Trophoblast cell (in vitro differentiated cells and primary cell): ENCODE data around the gene NFILZ.

ENCODE experiments used
- DNase-seq, 2 donors: peaks; one replicate each; pipeline ENCODE4 v3.0.0-alpha.2; 2016
- H2AFZ ChIP-seq: 2 replicates; pipeline ENCODE4 v1.6.1; 2013; ENCODE audit warnings: low read length, moderate library complexity, mild to moderate bottlenecking; ENCODE audit not compliant: insufficient read depth, poor library complexity
- H2AK5ac ChIP-seq: 2 replicates; pipeline ENCODE4 v1.6.1; 2013; ENCODE audit warnings: mild to moderate bottlenecking, low read length
- H2BK120ac ChIP-seq: 2 replicates; pipeline ENCODE4 v1.6.1; 2013; ENCODE audit warnings: low read length, mild to moderate bottlenecking, moderate library complexity; ENCODE audit not compliant: insufficient read depth, poor library complexity
- H2BK12ac ChIP-seq: 2 replicates; pipeline ENCODE4 v1.6.1; 2013; ENCODE audit warnings: mild to moderate bottlenecking, low read length, moderate library complexity
- H2BK5ac ChIP-seq: 2 replicates; pipeline ENCODE4 v1.6.1; 2013; ENCODE audit warnings: low read length, low read depth, moderate library complexity, mild to moderate bottlenecking; ENCODE audit not compliant: poor library complexity
- H3K14ac ChIP-seq: 2 replicates; pipeline ENCODE4 v1.6.1; 2013; ENCODE audit warnings: mild to moderate bottlenecking, low read length
- H3K18ac ChIP-seq: 2 replicates; pipeline ENCODE4 v1.6.1; 2013; ENCODE audit warnings: mild to moderate bottlenecking, low read length
- H3K23ac ChIP-seq: 2 replicates; pipeline ENCODE4 v1.6.1; 2013; ENCODE audit warnings: low read length
- H3K27ac ChIP-seq: 2 replicates; pipeline ENCODE4 v1.5.1; 2013; ENCODE audit warnings: low read depth, mild to moderate bottlenecking, inconsistent platforms, low read length, moderate library complexity
- H3K27me3 ChIP-seq: 2 replicates; pipeline ENCODE4 v1.6.1; 2013; ENCODE audit warnings: inconsistent platforms, mild to moderate bottlenecking, low read length, moderate library complexity; ENCODE audit not compliant: insufficient read depth
- H3K36me3 ChIP-seq, 2 experiments: 1 replicate in 1 of 2; 2 replicates in 1 of 2; pipeline ENCODE4 v1.6.1; 2013; ENCODE audit warnings: low read length in 2 of 2, mild to moderate bottlenecking in 2 of 2, moderate library complexity in 1 of 2; ENCODE audit not compliant: insufficient read depth in 2 of 2, control insufficient read depth in 1 of 2
- H3K4ac ChIP-seq: 2 replicates; pipeline ENCODE4 v1.6.1; 2013; ENCODE audit warnings: low read depth, mild to moderate bottlenecking, low read length, moderate library complexity
- H3K4me1 ChIP-seq, 2 experiments: 1 replicate in 1 of 2; 2 replicates in 1 of 2; pipeline ENCODE4 v1.6.1; 2013; ENCODE audit warnings: low read length in 2 of 2, mild to moderate bottlenecking in 2 of 2, moderate library complexity in 1 of 2; ENCODE audit not compliant: insufficient read depth in 2 of 2, control insufficient read depth in 1 of 2
- H3K4me2 ChIP-seq: 2 replicates; pipeline ENCODE4 v1.6.1; 2013; ENCODE audit warnings: inconsistent platforms, mild to moderate bottlenecking, low read length, moderate library complexity
- H3K4me3 ChIP-seq: 2 replicates; pipeline ENCODE4 v1.5.1; 2013; ENCODE audit warnings: mild to moderate bottlenecking, low read depth, low read length, inconsistent platforms
- H3K79me1 ChIP-seq: one replicate; pipeline ENCODE4 v1.6.1; 2013; ENCODE audit warnings: low read length
- H3K79me2 ChIP-seq: 2 replicates; pipeline ENCODE4 v1.6.1; 2013; ENCODE audit warnings: low read length, mild to moderate bottlenecking; ENCODE audit not compliant: control insufficient read depth, insufficient read depth, poor library complexity
- H3K9ac ChIP-seq: 2 replicates; pipeline ENCODE4 v1.6.1; 2013; ENCODE audit warnings: mild to moderate bottlenecking, low read length
- H3K9me3 ChIP-seq: 2 replicates; pipeline ENCODE4 v1.6.1; 2013; ENCODE audit warnings: low read depth, mild to moderate bottlenecking, control low read depth, inconsistent platforms, low read length; ENCODE audit not compliant: insufficient read depth
- H4K12ac ChIP-seq: 2 replicates; pipeline ENCODE4 v1.6.1; 2013; ENCODE audit warnings: low read depth, mild to moderate bottlenecking, low read length, moderate library complexity
- H4K8ac ChIP-seq: 2 replicates; pipeline ENCODE4 v1.6.1; 2013; ENCODE audit warnings: low read depth, mild to moderate bottlenecking, low read length, moderate library complexity
- H4K91ac ChIP-seq: one replicate; pipeline ENCODE4 v1.6.1; 2013; ENCODE audit warnings: low read depth, mild to moderate bottlenecking, low read length, moderate library complexity
- WGBS: extraction: QIAGEN DNeasy Blood & Tissue Kit; methylation state at CpG from one replicate; pipeline ENCODE4 v1.1.7; 2013; ENCODE audit warnings: missing lambda C conversion rate; ENCODE audit not compliant: insufficient read length, insufficient coverage; ENCODE audit errors: extremely low coverage; 5-methylcytosine and 5-hydroxymethylcytosine counted together

Gene NFILZ

DNA sequence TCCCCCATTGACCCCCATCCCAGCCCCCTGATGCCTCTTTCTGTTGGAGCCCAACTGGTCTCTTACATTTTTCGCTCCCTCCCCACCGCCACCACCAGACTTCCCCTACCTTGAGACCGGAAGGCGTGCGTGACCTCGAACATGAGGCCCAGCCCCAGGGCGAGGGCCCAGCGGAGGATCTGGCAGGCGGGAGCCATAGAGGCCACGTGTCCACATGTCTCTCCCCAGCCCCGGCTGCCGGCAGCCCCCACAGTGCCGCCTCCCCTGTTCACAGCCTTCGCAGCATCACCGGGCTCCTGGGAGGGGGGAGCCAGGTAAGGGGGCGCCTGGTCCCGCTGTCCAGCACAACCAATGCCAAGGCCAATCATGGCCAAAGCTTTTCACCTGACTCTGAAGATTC, 24.9 kb upstream of the NFILZ start:
- Histone ChIP-seq H3K14ac (no peak overlapping the region), H4K8ac (no peak overlapping the region), H2AK5ac (no peak overlapping the region), H3K4me1 (peaks cover 9 to 10% of the 10 kb centered on the region in 2 experiments), H3K9ac (no peak overlapping the region), H2BK5ac (no peak overlapping the region), H3K23ac (no peak overlapping the region), H2BK12ac (no peak overlapping the region), H3K4ac (no peak overlapping the region), H3K4me3 (no peak overlapping the region), H2BK120ac (no peak overlapping the region), H3K79me1 (peaks cover 14% of the 10 kb centered on the region), H2AFZ (no peak overlapping the region), H3K79me2 (peaks cover 10% of the 10 kb centered on the region), H3K4me2 (no peak overlapping the region), H3K9me3 (peaks cover 8% of the 10 kb centered on the region), H4K12ac (no peak overlapping the region), H3K18ac (no peak overlapping the region), H4K91ac (no peak overlapping the region), H3K27ac (no peak overlapping the region), H3K27me3 (no peaks in the 10 kb centered on the region), H3K36me3 (peaks cover 8% of the 10 kb centered on the region in 2 experiments)
- no CpG with 5 or more reads among the region's 17 CpGs for WGBS
- no peak for DNase-seq

DNA sequence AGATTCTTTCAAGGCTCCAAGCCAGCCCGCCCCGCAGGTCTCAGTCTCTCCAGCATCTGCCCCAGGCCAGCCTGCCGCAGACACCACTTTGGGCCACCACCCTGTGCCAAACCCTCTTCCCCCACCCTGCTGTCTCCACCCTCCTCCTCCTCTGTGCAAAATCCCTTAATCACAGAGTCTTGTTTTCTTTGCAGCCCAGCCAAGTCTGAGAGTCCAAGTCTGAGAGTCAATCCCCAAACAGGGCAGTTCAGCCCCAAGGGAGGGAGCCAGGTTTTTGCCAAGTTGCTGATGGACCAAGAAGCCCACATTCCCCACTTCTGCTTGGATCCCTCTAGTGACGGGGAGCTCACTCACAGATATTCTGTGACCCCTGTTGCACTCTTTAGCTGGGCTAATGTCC, 23.0 kb upstream of the NFILZ start:
- peaks cover 14% of the 10 kb centered on the region for H3K79me1 ChIP-seq

DNA sequence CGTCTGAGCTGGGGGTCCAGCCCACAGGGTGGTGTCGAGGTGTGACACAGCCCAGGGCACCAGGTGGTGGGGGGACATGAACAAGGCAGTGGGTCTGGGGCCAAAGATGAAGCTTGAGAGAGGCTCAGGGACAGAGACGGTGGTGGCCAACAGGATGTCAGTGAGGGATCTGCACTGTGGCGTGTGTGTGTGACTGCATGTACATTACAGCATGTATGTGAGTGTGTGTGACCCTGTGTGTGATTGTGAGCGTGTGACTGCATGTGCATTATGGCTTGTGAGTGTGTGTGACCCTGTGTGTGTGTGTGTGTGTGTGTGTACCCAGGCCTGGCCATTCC, 21.5 kb upstream of the NFILZ start:
- H3K27ac ChIP-seq, result no peak overlapping the region
- no peak overlapping the region for H2BK5ac ChIP-seq
- H3K4ac ChIP-seq, result no peak overlapping the region
- H3K9ac ChIP-seq, result no peak overlapping the region
- H3K4me1 ChIP-seq, result peaks cover 9 to 10% of the 10 kb centered on the region in 2 experiments
- H3K9me3 ChIP-seq, result peaks cover 8% of the 10 kb centered on the region
- no CpG with 5 or more reads among the region's 5 CpGs for whole genome bisulfite sequencing
- H2BK12ac ChIP-seq, result no peak overlapping the region
- peak overlapping the region; percentile 94 for H3K4me2 ChIP-seq
- peak overlapping the region; percentile 0 for H4K91ac ChIP-seq
- peaks cover 4 to 6% of the 10 kb centered on the region in 2 experiments for H3K36me3 ChIP-seq
- no peak for DNase-seq
- H3K27me3 ChIP-seq, result no peaks in the 10 kb centered on the region
- H3K23ac ChIP-seq, result no peak overlapping the region
- no peak overlapping the region for H3K18ac ChIP-seq
- H3K79me1 ChIP-seq, result peaks cover 14% of the 10 kb centered on the region
- no peak overlapping the region for H3K14ac ChIP-seq
- H2AFZ ChIP-seq, result no peak overlapping the region
- H4K8ac ChIP-seq, result no peak overlapping the region
- H2BK120ac ChIP-seq, result no peak overlapping the region
- H3K79me2 ChIP-seq, result peaks cover 10% of the 10 kb centered on the region
- H3K4me3 ChIP-seq, result peak overlapping the region; percentile 94
- no peak overlapping the region for H2AK5ac ChIP-seq
- no peak overlapping the region for H4K12ac ChIP-seq

More for the DNA sequence above, 23.0 kb upstream of the NFILZ start:
- Histone ChIP-seq H3K18ac (no peak overlapping the region), H2BK120ac (no peak overlapping the region), H4K91ac (no peak overlapping the region), H3K27me3 (no peaks in the 10 kb centered on the region), H3K23ac (no peak overlapping the region), H4K12ac (no peak overlapping the region), H3K4me3 (no peak overlapping the region), H2AK5ac (no peak overlapping the region), H3K14ac (no peak overlapping the region), H3K4ac (no peak overlapping the region), H3K9ac (no peak overlapping the region), H3K4me2 (no peak overlapping the region), H2AFZ (no peak overlapping the region), H3K36me3 (peaks cover 4 to 8% of the 10 kb centered on the region in 2 experiments), H4K8ac (no peak overlapping the region), H3K79me2 (peaks cover 10% of the 10 kb centered on the region), H3K27ac (no peak overlapping the region), H3K9me3 (peaks cover 8% of the 10 kb centered on the region), H2BK5ac (no peak overlapping the region), H2BK12ac (no peak overlapping the region), H3K4me1 (peaks cover 9 to 10% of the 10 kb centered on the region in 2 experiments)
- no CpG with 5 or more reads among the region's 4 CpGs for WGBS
- no peak for DNase-seq

DNA sequence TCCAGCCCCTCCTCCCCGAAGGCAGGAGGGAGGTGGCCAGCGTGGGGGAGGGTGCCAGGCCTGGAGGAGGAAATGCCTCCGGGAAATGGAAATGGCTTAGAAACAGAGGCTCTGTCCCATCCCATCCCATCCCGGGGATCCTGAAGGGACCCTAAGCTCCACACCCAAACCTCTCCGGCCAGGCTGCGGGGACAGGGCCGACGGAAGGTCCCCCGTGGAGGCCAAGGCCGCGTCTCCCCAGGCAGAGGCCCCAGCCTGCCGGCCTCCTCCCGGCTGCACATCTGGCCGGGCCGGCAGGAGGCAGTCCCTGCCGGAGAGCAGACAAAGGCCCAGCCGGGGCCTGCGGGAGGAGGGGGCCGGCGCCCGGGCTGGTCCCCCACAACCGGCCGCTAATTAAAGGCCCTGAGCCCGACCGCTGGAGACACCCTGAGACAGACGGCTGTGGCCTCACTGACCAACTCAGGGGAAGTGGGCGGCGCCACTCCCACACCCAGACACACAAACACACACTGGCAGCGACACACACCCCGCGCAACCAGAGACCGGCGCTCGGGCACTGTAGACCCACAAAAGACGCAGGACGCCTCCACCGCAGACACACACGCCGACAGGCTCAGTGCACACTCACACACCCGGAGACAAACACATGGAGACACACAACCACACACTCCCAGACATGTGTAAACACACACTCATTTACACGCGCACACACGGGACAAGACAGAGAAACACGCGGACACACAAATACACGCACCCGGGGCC, 21.0 kb upstream of the NFILZ start:
- peak overlapping the region; percentile 53 for H3K4ac ChIP-seq
- H2BK12ac ChIP-seq, result peak overlapping the region; percentile 29
- no CpG with 5 or more reads among the region's 47 CpGs for WGBS
- peaks cover 9 to 10% of the 10 kb centered on the region in 2 experiments for H3K4me1 ChIP-seq
- DNase-seq, result no peak
- H3K18ac ChIP-seq, result peak overlapping the region; percentile 43
- peak overlapping the region; percentile 42 for H2BK5ac ChIP-seq
- H4K91ac ChIP-seq, result peak overlapping the region; percentile 82
- H3K23ac ChIP-seq, result no peak overlapping the region
- H3K79me2 ChIP-seq, result peaks cover 10% of the 10 kb centered on the region
- peak overlapping the region; percentile 70 for H2AFZ ChIP-seq
- peaks cover 14% of the 10 kb centered on the region for H3K79me1 ChIP-seq
- peak overlapping the region; percentile 94 for H3K4me2 ChIP-seq
- H3K27ac ChIP-seq, result peak overlapping the region; percentile 74
- peak overlapping the region; percentile 60 for H2BK120ac ChIP-seq
- peak overlapping the region; percentile 95 for H3K14ac ChIP-seq
- no peaks in the 10 kb centered on the region for H3K27me3 ChIP-seq
- H4K8ac ChIP-seq, result peak overlapping the region; percentile 84
- H3K9me3 ChIP-seq, result peaks cover 8% of the 10 kb centered on the region
- H2AK5ac ChIP-seq, result peak overlapping the region; percentile 38
- peak overlapping the region; percentile 94 for H3K4me3 ChIP-seq
- H3K36me3 ChIP-seq, result peaks cover 4 to 6% of the 10 kb centered on the region in 2 experiments
- peak overlapping the region; percentile 75 for H4K12ac ChIP-seq
- peak overlapping the region; percentile 69 for H3K9ac ChIP-seq
